Calu3 (cell line): Measurements from ENCODE around the gene TRAPPC4. TPM values are rescaled to one million over a fixed set of nuclear protein-coding genes. Genes with fewer than 3 reads are reported as not detected.

Experiments
- BruUV-seq: library from RNA; stranded (reverse); fragments of 400-500 nt; replicated peaks from 2 replicates; lab custom pipeline; 2021; lab: Mats Ljungman, UMichigan
- CTCF ChIA-PET: fragments of 300-600 bp; sonication (Branson Sonifier 250); formaldehyde crosslinking; loops from one replicate; lab custom pipeline; 2022; ENCODE audit warnings: antibody characterized with exemption; lab: Charles Lee
- DNase-seq: peaks from one replicate; pipeline ENCODE4 v3.0.0; 2022
- H3K27ac Mint-ChIP-seq: one replicate; pipeline ENCODE4 v1.8.0; 2022; ENCODE audit warnings: mixed read lengths; ENCODE audit not compliant: unreplicated experiment
- H3K27me3 Mint-ChIP-seq: one replicate; pipeline ENCODE4 v1.8.0; 2022; ENCODE audit warnings: mixed read lengths; ENCODE audit not compliant: unreplicated experiment
- H3K36me3 Mint-ChIP-seq: one replicate; pipeline ENCODE4 v1.8.0; 2022; ENCODE audit warnings: mild to moderate bottlenecking, moderate library complexity, mixed read lengths; ENCODE audit not compliant: insufficient read depth, unreplicated experiment
- H3K4me1 Mint-ChIP-seq: one replicate; pipeline ENCODE4 v1.8.0; 2022; ENCODE audit warnings: mild to moderate bottlenecking, low read depth, mixed read lengths; ENCODE audit not compliant: unreplicated experiment
- H3K4me3 Mint-ChIP-seq: one replicate; pipeline ENCODE4 v1.8.0; 2022; ENCODE audit warnings: mild to moderate bottlenecking, low read depth, moderate library complexity, mixed read lengths; ENCODE audit not compliant: unreplicated experiment
- H3K9me3 Mint-ChIP-seq: one replicate; pipeline ENCODE4 v1.8.0; 2022; ENCODE audit warnings: low read depth, mixed read lengths; ENCODE audit not compliant: unreplicated experiment
- intact Hi-C: fragments of 100-400 bp; cut with micrococcal nuclease; formaldehyde crosslinking; loops from one replicate; pipeline ENCODE4 v1.10.0; 2022; ENCODE audit not compliant: unreplicated experiment
- total RNA-seq: library from RNA; stranded (reverse); gene quantifications from 2 replicates; pipeline ENCODE4 v1.2.3, GENCODE V29; 2022
- TF ChIP-seq, protein P1 (sequence below): fragments of 200-600 bp; IDR thresholded peaks from one replicate; pipeline ENCODE4 v1.8.0; 2022; ENCODE audit warnings: antibody characterized with exemption; ENCODE audit not compliant: unreplicated experiment

The TRAPPC4 gene
- total RNA-seq, 1 experiment from 2014 or later, result 42.0 TPM

DNA sequence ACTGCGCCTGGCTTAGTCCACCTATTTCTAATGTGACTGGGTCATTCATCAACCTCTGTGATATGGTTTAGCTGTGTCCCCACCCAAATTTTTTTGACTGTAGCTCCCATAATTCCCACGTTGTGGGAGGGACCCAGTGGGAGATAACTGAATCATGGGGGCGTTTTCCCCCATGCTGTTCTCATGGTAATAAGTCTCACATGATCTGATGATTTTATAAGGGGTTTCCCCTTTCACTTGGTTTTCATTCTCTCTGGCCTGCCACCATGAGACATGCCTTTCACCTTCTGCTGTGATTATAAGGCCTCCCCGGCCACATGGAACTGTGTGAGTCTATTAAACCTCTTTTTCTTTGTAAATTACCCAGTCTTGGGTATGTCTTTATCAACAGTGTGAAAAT, 11.9 kb upstream of the TRAPPC4 start:
- Mint-ChIP-seq H3K36me3 (peaks cover 17% of the 10 kb centered on the region), H3K27ac (no peak overlapping the region), H3K4me3 (no peak overlapping the region), H3K27me3 (no peaks in the 10 kb centered on the region), H3K4me1 (peaks cover 9% of the 10 kb centered on the region), H3K9me3 (no peaks in the 10 kb centered on the region)
- no peak for DNase-seq
- CTCF ChIA-PET, result no interaction called here
- intact Hi-C loops, result no loop called here
- no TSS peak for BruUV-seq
- TF ChIP-seq, protein P1, sequence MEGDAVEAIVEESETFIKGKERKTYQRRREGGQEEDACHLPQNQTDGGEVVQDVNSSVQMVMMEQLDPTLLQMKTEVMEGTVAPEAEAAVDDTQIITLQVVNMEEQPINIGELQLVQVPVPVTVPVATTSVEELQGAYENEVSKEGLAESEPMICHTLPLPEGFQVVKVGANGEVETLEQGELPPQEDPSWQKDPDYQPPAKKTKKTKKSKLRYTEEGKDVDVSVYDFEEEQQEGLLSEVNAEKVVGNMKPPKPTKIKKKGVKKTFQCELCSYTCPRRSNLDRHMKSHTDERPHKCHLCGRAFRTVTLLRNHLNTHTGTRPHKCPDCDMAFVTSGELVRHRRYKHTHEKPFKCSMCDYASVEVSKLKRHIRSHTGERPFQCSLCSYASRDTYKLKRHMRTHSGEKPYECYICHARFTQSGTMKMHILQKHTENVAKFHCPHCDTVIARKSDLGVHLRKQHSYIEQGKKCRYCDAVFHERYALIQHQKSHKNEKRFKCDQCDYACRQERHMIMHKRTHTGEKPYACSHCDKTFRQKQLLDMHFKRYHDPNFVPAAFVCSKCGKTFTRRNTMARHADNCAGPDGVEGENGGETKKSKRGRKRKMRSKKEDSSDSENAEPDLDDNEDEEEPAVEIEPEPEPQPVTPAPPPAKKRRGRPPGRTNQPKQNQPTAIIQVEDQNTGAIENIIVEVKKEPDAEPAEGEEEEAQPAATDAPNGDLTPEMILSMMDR, result no peak

DNA sequence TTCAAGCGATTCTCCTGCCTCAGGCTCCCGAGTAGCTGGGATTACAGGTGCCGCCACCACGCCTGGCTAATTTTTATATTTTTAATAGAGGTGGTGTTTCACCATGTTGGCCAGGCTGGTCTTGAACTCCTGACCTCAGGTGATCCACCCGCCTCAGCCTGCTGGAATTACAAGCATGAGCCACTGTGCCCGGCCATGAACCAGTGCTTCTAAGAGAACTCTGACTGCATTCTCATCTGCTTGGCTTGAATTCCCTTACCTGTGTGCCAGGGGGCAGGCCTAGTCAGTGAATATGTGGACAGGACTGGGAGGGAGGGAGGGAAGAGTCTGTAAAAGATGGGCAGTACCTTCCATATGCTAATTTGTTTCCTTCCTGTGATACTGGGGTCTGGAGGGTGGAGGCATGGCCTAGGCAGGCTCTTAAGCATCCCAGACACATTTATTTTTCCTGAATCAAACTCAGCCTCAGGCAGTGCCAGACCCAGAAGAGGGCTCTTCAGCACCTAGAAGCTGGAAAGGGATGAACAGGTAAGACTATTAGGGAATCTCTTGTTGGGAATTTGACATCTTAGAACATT, 7.0 kb upstream of the TRAPPC4 start:
- H3K27me3 Mint-ChIP-seq, result no peaks in the 10 kb centered on the region
- no peak for DNase-seq
- H3K4me3 Mint-ChIP-seq, result no peak overlapping the region
- CTCF ChIA-PET, result no interaction called here
- intact Hi-C loops, result no loop called here
- TF ChIP-seq, protein P1, result no peak
- no TSS peak for BruUV-seq
- peaks cover 53% of the 10 kb centered on the region for H3K36me3 Mint-ChIP-seq
- no peaks in the 10 kb centered on the region for H3K9me3 Mint-ChIP-seq
- H3K27ac Mint-ChIP-seq, result no peak overlapping the region
- H3K4me1 Mint-ChIP-seq, result peaks cover 17% of the 10 kb centered on the region

GRCh38 chr11:119012629-119013170, 5.9 kb upstream of the TRAPPC4 start:
- peaks cover 61% of the 10 kb centered on the region for H3K36me3 Mint-ChIP-seq
- no peaks in the 10 kb centered on the region for H3K9me3 Mint-ChIP-seq
- H3K27ac Mint-ChIP-seq, result peak overlapping the region; percentile 76
- CTCF ChIA-PET, result no interaction called here
- no peak for DNase-seq
- H3K4me3 Mint-ChIP-seq, result no peak overlapping the region
- TF ChIP-seq, protein P1, result no peak
- BruUV-seq, result no TSS peak
- peaks cover 14% of the 10 kb centered on the region for H3K4me1 Mint-ChIP-seq
- intact Hi-C loops, result no loop called here
- H3K27me3 Mint-ChIP-seq, result no peaks in the 10 kb centered on the region

DNA sequence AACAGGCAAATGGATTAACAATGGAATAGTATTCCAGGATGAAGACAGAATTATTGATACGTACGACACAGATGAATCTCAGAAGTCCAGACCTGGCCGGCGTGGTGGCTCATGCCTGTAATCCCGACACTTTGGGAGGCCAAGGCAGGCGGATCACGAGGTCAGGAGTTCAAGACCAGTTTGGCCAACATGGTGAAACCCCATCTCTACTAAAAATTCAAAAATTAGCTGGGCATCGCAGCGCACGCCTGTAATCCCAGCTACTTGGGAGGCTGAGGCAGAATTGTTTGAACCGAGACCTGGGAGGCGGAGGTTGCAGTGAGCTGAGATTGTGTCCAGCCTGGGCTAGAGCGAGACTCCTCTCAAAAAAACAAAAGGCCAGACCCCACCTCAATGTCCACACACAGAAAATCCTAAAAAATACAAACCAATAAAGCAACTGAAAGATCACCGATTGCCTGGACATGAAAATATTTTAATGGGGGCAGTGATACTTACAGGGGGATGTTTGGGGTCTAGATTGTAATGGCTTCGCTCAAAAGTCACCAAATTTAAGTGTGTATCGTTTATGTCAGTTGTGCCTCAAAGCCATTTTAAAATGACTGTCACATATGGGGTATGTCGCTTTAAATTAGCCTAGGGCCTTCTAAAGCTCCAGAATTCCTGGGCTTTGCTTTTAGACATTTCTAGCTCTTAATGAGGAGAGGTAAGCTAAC, 4.2 kb upstream of the TRAPPC4 start:
- TF ChIP-seq, protein P1, result no peak
- H3K27ac Mint-ChIP-seq, result no peak overlapping the region
- H3K27me3 Mint-ChIP-seq, result no peaks in the 10 kb centered on the region
- peaks cover 73% of the 10 kb centered on the region for H3K36me3 Mint-ChIP-seq
- H3K9me3 Mint-ChIP-seq, result no peaks in the 10 kb centered on the region
- H3K4me3 Mint-ChIP-seq, result no peak overlapping the region
- no peak for DNase-seq
- CTCF ChIA-PET, result interaction anchor here (0.6 kb wide), 1 partner anchor 62 kb away, joined by 3 read pairs; no protein-coding TSS in a partner anchor
- H3K4me1 Mint-ChIP-seq, result peaks cover 8% of the 10 kb centered on the region
- intact Hi-C loops, result no loop called here
- no TSS peak for BruUV-seq
